ENCODE measurements around the gene SLC25A30. TPM values are rescaled to one million over a fixed set of nuclear protein-coding genes. Genes with fewer than 3 reads are reported as not detected.

Gene SLC25A30
- total and polyA plus RNA-seq, 2 of the 13 experiments (the other 11 are each of a cell fraction or from before 2014, with no cell fraction given) = 19.6 to 22.5 TPM

GRCh38 chr13:45447050-45447661, 29.0 kb upstream of the SLC25A30 start (continued):
- no peak for TF ChIP-seq NCOA5 (CRISPR knock-in tag; IDR thresholded peaks at IDR 0.05)
- peak; percentile 78; the same call in 1 of the 2 replicates for TF ChIP-seq ZNF710 (CRISPR knock-in tag; IDR thresholded peaks at IDR 0.05; ENCODE audit: borderline replicate concordance)
- TF ChIP-seq SIX1 (CRISPR knock-in tag; IDR thresholded peaks at IDR 0.05; ENCODE audit: borderline replicate concordance) = peak; percentile 63; the same call in 1 of the 2 replicates
- TF ChIP-seq CHD4 (IDR thresholded peaks at IDR 0.05; ENCODE audit: borderline replicate concordance, low read length) = no peak
- no peak for TF ChIP-seq NKX3-1 (CRISPR knock-in tag; IDR thresholded peaks at IDR 0.05)
- no peak for TF ChIP-seq CHCHD3 (CRISPR knock-in tag; IDR thresholded peaks at IDR 0.05)
- no peak for TF ChIP-seq ZNF484 (CRISPR knock-in tag; IDR thresholded peaks at IDR 0.05; ENCODE audit: borderline replicate concordance, low read depth)
- TF ChIP-seq XBP1 (CRISPR knock-in tag; IDR thresholded peaks at IDR 0.05) = no peak
- TF ChIP-seq RFXANK (CRISPR knock-in tag; IDR thresholded peaks at IDR 0.05) = no peak
- TF ChIP-seq ZNF609 (CRISPR knock-in tag; IDR thresholded peaks at IDR 0.05; ENCODE audit: borderline replicate concordance) = peak; percentile 90; the same call in 1 of the 2 replicates
- TF ChIP-seq SRF (IDR thresholded peaks at IDR 0.05; ENCODE audit: low read depth, low read length) = no peak
- TF ChIP-seq ZNF564 (CRISPR knock-in tag; IDR thresholded peaks at IDR 0.05) = peak; percentile 34; the same call in 1 of the 2 replicates
- no peak for TF ChIP-seq GLI4 (CRISPR knock-in tag; IDR thresholded peaks at IDR 0.05; ENCODE audit: borderline replicate concordance)
- no peak for TF ChIP-seq ZFP62 (CRISPR knock-in tag; IDR thresholded peaks at IDR 0.05)
- peak; percentile 83; the same call in 1 of the 2 replicates for TF ChIP-seq ZBTB38 (CRISPR knock-in tag; IDR thresholded peaks at IDR 0.05)
- TF ChIP-seq ZNF510 (CRISPR knock-in tag; IDR thresholded peaks at IDR 0.05; ENCODE audit: low read depth) = peak; percentile 53; the same call in 1 of the 2 replicates
- TF ChIP-seq ZNF17 (CRISPR knock-in tag; IDR thresholded peaks at IDR 0.05) = no peak
- no peak for TF ChIP-seq ZNF468 (CRISPR knock-in tag; IDR thresholded peaks at IDR 0.05)
- no peak for TF ChIP-seq KLF13 (CRISPR knock-in tag; IDR thresholded peaks at IDR 0.05)
- TF ChIP-seq ZNF678 (CRISPR knock-in tag; IDR thresholded peaks at IDR 0.05) = no peak
- TF ChIP-seq ESRRA (CRISPR knock-in tag; IDR thresholded peaks at IDR 0.05; ENCODE audit: low read depth) = peak; percentile 81
- TF ChIP-seq BCLAF1 (IDR thresholded peaks at IDR 0.05) = no peak

Data from HepG2 (cell line).